Measurements from ENCODE around the gene RNF220.
A peak's percentile ranks its signal among the peaks of the same experiment; 100 is the strongest.

The RNF220 gene

DNA sequence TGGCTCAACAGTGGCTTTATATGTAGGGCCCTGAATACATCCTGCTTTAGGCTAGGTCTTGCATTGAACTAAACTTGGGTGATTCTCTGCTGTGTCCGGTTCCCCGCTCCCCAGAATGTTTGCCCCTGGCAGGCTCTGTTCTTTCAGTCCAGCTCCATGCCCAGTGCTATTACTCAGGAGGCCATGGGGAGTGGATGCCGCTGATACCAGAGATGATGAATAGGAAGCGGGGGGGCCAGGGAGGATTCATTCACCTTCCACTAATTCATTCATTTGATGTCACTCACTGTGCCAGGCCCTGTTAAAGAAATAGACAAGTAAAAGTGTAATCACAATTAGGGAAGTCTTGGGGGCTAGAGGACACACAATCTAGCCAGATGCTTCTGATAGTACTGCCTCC is 185.4 kb downstream of the RNF220 start:
- no peak for DNase-seq

DNA sequence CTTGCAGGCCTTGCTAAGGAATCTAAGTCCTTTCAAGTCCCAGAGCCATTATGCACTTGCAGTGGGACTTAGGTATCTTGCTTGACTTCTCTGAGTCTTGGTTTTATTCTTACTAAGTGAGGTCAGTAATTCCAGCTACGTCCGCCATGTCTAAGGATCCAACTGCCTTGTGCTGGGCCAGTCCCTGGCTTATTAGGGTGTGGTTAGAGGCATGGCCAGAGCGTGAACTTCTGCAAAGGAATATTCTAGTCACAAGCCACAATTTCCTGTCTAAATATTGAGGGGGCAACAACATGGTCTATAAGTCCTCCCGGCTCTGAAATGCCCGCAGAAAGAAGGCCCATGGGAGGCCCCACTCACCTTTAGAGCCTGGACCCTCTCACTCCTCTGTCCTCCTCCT is 186.3 kb downstream of the RNF220 start:
- no peak for DNase-seq

DNA sequence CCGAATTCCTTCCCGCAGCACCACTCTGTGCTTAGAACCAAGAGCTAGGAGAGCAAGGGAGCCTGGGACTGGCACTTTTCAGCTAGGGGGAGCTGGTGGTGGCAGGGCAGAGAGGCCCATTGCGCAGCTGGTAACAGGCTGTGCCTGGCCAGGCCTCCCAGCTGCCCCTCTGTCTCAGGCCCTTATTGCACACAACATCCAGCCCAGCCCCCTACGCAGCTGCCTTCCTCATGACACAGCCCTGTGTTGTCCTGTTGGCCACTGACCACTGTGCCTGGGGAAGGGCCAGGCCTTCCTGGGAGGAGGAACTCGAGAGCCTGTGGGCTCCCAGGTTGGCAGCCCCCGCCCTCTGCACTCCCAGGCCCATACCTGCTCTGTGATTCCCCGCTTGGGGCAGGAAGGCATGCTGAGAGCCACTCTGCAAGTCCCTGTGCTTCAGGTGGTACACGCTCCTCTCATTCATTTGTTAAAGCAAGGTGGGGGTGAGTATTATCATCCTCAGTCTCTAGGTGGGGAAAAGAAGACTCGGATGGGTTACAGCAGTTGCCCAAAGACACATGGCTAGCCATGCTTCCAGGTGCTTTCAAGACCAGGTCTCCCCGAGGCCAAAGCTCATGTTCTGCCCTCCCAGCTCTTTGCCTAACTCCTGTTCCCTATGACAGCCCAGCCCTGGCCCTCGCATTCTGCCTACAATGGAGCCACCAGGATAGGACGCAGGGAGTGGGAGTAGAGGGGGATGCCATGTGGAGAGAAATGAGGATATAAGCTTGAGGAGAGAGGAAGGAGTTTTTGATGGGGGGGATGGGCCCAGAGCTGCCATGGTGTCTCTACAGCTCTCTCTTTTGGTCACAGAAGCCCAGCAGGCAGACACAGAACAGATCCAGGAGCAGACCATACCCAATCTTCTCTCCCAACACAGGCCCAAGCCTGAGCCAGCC is 187.4 kb downstream of the RNF220 start:
- no peak for DNase-seq

DNA sequence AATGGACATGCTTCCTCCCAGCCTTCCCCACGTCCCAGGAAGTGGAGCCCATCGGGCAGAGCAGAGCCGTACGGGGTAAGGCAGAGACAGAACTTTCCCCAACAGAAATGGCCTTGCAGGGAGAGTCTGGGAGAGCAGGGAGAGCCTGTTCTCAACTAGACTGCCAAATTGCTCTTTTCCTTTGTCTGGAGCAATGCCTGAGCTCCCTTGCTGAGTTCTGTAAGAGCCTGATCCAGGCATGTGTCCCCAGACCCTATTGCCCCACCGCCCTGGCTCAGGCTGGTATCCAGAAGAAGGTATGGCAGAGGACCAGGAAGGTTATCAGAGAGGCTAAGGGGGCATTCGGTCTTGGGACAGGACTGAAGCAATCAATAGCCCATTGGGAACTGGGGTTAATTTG is 189.3 kb downstream of the RNF220 start:
- no peak for DNase-seq

DNA sequence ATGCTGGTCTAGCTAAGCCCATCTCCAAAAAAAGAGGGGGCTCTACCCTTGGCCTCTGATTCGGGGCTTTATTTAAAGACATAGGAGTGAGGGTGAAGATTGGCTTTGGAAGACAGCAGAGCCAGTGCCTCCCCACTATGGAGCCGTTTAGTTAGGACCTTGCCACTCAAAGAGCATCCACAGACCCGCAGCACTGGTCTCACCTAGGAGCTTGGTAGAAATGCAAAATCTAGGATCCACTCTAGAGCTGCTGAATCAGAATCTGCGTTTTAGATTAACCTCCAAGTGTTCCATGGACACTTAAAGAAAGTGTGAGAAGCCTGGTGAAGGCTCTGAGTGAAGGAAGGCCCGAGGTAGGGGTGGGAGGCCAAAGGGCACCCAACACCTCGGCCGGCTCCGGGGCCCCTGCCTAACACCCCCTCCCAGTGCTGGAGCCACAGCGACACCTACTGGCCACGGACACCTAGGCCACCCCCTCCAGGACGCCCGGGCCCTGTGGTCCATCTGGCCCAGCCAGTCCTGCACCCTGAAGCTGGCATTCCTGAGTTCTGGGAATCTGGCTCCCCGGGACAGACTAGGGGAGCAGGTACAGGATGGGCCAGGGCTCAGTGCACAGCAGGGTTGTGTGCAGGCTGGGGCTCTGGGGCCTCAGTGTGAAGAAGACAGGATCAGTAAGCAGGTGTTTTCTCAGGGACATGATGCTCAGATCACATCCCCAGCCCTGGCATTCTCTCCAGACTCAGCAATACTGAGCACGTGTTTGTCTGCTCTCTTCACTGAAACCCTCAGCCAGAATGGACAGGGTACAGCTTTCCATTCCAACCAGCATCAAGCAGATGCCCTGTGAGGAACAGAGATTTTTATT is 190.0 kb downstream of the RNF220 start:
- DNase-seq, result peak; percentile 70

DNA sequence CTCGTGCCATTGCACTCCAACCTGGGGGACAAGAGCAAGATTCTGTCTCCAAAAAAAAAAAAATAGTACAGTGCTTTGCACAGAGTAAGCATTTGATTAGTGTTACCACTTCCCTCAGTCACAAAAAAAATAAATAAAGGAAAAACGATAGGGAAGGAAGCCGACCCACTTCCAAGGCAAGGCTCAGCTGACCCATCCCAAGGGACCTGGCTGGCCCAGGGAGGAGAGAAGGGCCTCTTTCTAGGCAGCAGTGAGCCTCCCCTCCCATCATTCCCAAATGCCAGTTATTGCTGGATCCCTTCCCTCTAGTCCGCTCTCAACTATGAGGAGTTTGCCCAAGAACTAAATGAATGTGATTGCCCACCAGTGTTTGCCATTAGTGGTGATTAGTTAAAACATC is 191.5 kb downstream of the RNF220 start:
- no peak for DNase-seq

DNA sequence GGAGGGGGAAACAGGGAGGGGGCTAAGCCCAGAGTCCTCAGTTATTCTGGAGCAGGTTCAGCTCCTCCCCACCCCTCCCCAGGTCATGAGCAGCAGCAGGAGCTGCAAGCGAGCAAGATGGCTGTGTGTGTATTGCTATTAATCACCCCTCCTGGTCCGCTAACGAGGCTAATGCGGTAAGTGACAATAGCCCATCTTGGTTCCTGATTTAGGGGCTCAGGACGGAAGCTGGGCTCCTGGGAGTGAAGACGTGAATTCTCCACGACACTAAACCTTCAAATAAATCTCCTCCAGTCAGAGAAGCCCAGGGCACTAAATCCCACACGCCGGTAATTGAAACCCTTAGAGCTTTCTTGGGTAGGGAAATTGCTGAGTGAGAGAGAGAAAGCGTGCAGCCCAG is 193.1 kb downstream of the RNF220 start:
- no peak for DNase-seq

DNA sequence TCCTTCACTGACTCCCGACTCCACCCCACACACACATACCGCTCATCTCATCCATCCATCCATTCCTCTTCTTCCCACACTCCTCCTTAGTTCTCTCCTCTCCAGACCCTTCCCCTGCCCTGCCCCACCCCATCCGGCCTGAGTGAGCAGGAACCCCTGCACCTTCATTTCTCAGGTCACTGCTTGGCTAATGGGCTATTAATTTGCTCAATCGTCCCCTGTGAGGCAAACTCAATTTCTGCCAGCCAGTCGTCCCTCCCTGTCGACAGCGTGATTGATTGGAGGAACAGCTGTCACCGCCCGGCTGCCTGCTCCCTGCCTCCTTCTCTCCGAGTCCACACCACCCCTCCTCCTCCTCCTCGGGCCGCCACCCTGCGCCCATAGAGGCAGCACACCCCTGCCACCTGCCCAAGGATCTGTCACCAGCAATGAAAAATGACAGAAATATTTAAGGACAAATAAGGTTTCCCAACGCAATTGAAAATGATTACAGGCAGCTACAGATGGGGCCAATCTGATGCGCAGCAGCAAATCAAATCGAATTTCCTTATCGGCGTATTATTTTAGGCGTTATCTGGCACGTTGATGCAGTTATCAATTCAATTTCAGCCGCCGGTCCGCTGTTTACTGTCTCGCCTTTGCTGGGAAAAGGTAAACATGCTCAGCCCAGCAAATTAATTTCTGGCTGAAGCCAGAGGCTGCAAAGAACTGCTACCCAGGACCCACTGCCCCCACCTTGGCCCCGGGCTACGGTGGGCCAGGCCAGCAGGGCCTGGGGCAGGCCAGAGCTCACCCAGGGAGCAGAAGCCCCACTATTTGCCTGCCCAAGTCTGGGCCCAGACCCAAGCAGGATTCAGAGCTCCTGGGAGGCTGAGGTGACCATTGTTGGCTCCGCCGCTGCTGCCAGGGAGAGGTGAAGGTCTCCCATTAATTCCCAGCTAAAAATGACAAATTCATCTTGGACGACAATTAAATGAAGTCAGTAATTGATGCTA is 197.9 kb downstream of the RNF220 start:
- no peak for DNase-seq

DNA sequence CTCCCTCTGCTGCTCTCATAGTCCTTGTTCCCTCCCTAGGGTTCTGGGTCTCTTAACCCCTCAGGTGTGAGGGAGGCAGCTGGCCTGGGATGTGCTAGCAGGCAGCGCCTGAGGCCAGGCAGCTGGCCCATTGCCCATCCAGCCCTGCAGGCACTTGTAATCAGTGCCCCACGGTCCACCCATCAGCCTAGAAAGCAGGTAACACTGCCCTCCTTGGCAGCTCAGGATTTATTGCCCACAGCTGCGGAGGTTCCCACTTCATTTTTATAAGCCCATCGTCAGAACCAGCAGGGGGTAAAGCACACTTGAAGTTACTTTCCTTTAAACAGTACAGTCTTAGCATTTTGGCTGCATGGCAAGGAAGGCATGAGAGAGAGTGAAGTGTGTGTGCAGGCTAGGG is 198.7 kb downstream of the RNF220 start:
- DNase-seq, result no peak

DNA sequence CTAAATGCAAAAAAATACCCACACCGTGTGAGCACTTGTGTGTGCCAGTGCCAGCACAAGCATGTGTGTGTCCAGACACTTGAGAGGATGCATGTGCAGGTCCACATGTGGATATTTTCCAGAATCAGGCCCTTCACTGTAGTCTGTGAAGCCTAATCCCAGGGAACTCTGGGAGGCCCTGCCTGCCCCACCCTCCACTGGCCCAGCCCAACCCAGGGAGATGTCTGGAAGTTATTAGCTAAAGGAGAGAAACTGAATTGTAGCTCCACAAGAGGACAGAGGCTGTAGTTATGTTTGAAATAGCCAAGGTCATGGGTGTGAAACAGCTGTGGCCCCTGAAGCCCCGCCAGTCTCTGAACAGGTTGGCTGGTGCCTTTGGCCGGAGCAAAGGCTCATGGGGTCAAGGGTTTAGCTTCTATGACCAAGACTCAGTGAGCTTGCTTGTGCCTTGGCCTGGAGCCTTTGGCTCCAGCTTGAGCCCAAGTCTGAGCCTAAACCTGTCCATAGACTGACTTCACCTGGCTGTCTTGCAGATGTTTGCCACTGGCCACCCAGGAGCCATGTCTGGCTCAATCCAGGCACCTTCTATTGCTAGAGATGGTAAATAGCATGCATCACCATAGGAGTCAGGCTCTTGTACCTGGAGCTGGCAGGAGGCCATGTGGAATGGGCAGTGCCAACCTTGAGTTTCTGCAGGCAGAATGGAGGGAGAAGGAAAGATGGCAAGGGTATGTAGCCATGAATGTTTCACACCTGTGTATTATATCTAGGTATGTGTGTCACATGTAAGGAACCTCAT is 199.3 kb downstream of the RNF220 start:
- no peak for DNase-seq

DNA sequence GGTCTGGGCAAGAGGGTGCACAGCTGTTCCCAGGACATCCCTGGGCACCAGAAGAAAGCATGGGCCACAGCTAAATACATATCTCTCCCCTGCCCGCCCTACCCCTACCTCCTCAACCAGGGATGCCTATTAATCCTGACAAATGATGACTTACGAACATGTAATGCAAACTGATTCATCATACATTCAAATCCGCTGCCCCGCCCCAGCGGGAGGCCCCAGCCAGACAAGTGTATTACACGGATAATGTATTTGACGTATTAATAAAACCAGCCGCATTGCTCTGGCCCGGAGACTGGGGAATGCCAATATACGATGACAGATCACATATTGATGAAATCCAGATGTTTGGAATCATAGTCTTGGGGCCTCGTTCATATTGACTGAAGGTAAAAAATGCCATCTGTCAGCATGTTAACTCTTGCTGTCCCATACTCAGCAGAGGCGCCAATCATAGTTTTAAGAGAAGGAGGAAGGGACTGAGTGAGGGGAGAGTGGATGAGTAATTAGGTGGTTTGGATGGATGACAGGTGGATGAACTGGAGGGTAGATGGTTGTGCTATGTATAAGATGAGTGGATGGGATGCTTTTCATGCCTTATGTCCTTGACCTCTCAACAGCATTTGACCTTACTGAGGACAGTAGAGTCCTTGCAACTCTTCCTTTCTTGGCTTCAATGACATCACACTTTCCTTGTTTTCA is 201.0 kb downstream of the RNF220 start:
- no peak for DNase-seq

DNA sequence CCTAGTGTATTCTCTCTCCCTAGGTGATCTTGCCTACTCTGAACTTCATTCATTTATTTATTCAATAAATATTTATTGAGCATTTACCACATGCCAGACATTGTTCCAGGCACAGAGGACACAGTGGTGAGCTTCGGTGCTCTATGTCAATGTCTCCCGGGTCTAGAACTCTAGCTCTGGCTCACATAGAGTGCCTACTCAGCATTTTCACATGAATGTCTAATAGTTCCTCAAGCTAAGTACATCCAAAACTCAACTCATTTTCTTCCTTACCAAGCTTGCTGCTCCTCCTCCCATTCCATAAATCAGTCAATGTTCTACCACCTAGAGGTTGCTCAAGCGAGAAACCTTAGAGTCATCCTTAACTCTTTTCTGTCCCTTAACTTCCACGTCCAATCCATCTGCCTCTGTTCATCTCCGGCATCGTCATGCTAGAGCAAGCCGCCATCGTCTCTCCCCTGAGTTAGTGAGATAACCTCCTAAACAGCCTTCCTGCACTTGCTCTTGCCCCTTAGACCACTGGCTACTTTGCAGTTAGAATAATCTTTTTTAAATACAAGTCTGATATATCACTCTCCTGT is 201.7 kb downstream of the RNF220 start:
- no peak for DNase-seq

DNA sequence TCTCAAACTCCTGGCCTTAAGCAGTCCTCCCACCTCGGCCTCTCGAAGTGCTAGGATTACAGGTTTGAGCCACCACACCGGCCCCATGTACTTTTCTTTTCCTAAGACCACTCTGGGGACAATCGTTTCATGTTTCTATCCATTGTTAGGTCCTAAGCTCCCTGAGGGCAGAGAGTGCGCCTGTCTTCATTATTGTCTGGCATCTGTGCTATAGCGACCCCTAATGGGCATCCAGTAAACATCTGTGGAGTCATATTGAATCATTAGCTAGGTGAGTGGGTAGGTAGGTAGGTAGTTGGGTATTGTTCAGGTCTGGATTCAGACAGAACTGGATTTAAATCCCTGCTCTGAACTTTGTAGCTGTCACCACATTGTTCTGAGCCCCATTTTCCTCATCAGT is 203.1 kb downstream of the RNF220 start:
- no peak for DNase-seq

DNA sequence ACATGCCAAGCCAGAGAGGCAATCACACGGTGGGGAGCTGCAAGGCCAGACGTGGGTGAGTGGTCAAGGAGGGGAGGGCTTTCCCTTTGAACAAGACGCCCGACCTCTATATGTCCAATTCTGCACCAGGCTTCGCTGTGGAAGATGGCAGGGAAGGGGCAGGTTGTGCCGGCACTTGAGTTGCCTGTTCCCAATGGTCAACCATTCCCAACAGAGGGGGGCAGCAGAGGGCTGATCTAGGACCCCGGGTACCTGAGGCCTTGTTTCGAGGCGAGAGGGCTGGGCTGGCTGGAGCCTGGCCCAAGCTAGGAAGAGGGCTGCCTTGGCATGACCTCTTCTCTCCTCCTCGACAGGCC is 204.3 kb downstream of the RNF220 start:
- peak; percentile 12 for DNase-seq

DNA sequence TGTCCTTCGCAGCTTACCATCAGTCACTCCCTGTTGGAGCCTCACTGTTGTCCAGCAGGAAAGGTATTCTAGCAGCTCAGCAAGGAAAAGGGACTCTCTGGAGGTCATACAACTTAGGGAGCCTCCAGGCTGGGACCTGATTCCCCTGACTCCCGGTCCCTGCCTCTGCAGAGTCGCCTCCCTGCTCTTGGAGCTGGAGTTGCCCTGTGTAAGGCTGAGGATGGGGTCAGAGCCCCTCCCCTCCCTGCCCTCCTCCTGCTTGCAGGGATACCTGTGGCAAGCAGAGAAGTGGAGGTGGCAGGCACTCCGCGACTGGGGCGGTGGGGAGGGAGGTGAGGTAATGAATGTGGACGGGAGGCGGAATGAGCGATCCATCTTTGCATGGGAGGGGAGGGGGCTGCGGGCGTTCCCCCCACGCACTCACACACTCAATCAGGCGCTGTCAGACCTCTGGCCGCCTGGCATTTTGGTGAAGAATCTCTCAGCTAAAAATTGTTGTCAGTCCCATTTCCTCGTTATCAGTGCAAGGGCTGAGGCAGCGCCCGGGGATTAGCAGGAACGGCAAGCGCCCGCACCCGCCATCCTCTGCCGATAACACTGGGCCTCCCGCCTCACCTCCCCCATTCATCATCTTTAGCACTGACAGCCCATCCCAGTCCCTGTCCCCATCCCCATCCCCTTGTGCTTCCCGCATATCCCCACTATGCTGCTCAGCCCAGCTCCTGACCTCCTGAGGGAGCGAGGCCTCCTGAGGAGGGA is 204.9 kb downstream of the RNF220 start:
- DNase-seq, result no peak

DNA sequence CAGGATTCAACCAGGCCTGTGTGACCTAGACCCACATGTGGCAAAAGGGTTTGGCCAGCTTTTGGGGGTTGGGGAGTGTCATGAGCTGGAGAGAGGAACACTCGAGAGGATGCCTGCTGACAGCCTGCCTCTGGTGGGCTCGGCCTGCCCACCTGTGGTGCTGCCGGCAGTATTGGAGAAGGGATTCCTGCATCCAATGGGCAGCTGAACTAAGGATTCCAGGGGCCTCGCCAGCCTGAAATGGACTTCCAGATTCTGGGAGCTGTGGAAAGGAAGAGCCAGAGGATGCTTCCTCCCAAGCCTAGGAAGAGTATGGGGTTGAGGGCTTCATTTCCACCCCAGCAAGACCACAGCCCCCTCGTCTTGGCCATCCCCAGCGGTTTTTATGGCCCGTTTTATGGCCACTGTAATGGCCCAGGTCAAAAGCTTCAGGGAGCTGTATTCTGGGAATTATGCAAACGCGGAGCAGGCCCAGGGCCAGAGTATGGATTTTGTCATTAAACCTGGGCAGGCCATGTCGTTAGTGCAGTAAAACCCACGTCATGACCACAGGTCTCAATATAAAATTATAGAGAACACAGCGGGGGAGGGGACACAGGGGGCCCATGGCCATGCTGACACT is 205.6 kb downstream of the RNF220 start:
- no peak for DNase-seq

DNA sequence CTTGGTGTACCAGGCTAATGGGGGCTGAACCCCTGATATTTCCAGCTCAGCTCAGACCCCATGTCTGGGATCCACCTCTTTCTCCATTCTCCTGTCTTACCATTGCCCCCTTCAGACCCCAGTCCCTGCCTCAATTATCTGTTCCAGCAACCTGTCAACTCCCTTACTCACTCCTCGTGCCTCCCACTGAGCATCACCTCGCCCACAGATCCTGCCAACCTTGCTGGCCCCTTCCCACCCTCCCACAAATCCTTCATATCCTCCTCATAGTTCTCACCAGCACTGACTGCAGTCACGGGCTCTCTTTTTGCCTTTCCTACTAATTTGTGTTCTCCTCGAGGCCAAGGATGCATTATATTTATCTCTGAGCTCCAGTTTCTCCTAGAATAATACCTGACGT is 206.4 kb downstream of the RNF220 start:
- DNase-seq, result no peak

DNA sequence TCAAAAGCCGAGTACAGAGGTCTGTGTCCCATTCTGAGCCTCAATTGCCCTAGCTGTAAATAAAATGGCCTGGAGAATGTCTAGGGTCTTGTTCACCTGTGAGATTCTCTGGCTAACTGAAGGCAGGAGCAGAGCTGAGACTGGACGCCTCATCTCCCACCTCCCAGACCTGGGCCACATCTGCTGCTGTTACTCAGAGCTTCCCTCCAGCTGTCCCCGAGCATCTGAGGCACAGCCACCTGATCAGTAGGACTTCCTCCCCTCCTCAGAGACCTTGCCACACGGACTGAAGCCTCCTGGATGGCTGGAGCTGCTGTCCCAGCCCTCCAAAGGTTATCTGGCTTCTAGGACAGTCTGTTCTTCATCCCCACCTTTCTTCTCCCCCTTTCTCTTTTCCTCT is 206.8 kb downstream of the RNF220 start:
- DNase-seq, result no peak

DNA sequence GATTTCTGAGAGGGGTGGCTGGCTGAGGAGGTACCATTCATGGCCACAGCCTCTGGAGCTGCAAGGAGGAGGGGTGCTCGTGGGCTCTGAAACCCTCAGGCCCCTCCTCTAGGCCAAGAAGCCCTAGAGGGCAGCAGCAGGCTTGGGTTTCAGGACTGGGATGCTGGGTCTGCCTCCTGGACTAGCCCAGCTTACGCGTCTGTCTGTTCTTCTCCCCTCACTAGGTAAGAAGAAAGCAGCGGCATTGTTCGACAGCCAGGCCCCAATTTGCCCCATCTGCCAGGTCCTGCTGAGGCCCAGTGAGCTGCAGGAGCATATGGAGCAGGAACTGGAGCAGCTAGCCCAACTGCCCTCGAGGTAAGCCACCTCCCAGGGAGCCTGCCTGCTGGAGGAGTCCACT is 208.9 kb downstream of the RNF220 start:
- no peak for DNase-seq
